Measurements from ENCODE around the gene MAPK8IP3. TPM values are rescaled to one million over a fixed set of nuclear protein-coding genes. Genes with fewer than 3 reads are reported as not detected.

Gene MAPK8IP3
- total and polyA plus RNA-seq, 12 donors: 12.1 to 430 (median 56.1) TPM

GRCh38 chr16:1772362-1772907 lies 66.4 kb downstream of the MAPK8IP3 start, which contains the start of gene EME2:
Gene EME2 (plus strand): TSS chr16:1772810. CDS start chr16:1773228, 418 bp downstream.
- no peaks in the 10 kb centered on the region for H3K9me3 ChIP-seq (replicated peaks in 1 of 3)
- peaks cover 0 to 40% of the 10 kb centered on the region in 2 donors for H3K36me3 ChIP-seq (replicated peaks in 1 of 2)
- TF ChIP-seq POLR2A (IDR thresholded peaks at IDR 0.05) (no peak), CTCF (IDR thresholded peaks at IDR 0.05) (no peak)
- DNase-seq: peak in 4 of 7 donors; percentile 44 to 70 (median 59)
- H3K4me3 ChIP-seq: peak within 1 kb of the TSS; percentile 11 to 99 (median 64)
- intact Hi-C loops (cut with DNase I): loop anchor here in 1 of 2 donors (5.0 kb wide), 1 partner anchor 55 kb away; the partner anchor contains the start of genes FAHD1 and HAGH
- WGBS, 4 donors: 0 to 3% (median 1%) methylated on average over 12 to 53 of the region's 53 CpGs
- H3K4me1 ChIP-seq (replicated peaks in 1 of 2): peaks cover 26 to 36% of the 10 kb centered on the region in 2 donors
- no peaks in the 10 kb centered on the region for H3K27me3 ChIP-seq
- H3K27ac ChIP-seq: peak within 1 kb of the TSS; percentile 79 to 93 (median 91)

DNA sequence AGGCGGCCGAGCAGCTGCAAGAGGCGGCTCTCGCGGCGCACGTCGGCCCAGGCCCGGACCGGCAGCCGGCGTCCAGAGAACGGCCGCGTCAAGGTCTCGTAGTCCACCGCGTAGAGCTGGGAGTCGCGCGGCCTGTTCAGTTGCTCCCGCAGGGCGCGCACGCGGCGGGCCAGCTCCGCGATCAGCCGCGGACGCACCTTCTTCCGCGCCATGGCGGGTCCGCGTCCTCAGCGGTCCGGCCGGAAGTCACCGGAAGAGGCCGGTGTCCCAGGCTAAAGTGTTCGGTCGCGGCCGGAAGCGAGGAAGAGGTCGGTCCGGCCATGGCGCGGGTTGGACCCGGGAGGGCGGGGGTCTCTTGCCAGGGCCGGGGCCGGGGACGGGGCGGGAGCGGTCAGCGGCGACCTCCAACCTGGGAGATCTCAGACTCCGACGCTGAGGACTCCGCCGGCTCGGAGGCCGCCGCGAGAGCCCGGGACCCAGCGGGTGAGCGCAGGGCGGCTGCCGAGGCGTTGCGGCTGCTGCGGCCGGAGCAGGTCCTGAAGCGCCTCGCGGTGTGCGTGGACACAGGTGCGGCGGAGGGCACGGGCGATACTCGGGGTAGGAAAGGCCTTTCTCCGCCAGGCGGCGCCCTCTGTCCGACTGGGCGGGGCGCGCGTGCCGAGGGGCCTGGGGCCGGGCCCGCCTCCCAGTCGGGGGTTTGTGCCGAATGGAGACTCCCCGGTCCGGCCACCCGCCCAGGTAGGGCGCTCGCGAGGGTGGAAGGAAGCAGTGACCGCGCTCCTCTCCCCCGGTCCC lies 67.1 kb downstream of the MAPK8IP3 start, which contains the start of gene MRPS34:
Gene MRPS34, minus strand, starts transcription at position 227 of the 795 bp plus-strand sequence. Its CDS starts 15 bp downstream, at position 212.
- Histone ChIP-seq H3K27me3 (no peaks in the 10 kb centered on the region), H3K27ac (peak within 1 kb of the TSS; percentile 79 to 93 (median 91)), H3K4me3 (peak within 1 kb of the TSS; percentile 11 to 99 (median 64)), H3K9me3 (replicated peaks in 1 of 3) (no peaks in the 10 kb centered on the region), H3K36me3 (replicated peaks in 1 of 2) (peaks cover 0 to 40% of the 10 kb centered on the region in 2 donors), H3K4me1 (replicated peaks in 1 of 2) (peaks cover 26 to 36% of the 10 kb centered on the region in 2 donors)
- intact Hi-C loops (cut with DNase I): loop anchor here in 1 of 2 donors (5.0 kb wide), 1 partner anchor 54 kb away; the partner anchor contains the start of genes FAHD1 and HAGH
- peak; percentile 56 for TF ChIP-seq POLR2A (IDR thresholded peaks at IDR 0.05)
- peak; percentile 53 to 86 (median 72) for TF ChIP-seq CTCF (IDR thresholded peaks at IDR 0.05)
- 0 to 1% (median 0%) methylated on average over 13 to 108 of the region's 108 CpGs; no CpG with 5 or more reads in 1 of the 4 donors for WGBS, 4 donors
- DNase-seq: peak; percentile 80 to 89 (median 84)

DNA sequence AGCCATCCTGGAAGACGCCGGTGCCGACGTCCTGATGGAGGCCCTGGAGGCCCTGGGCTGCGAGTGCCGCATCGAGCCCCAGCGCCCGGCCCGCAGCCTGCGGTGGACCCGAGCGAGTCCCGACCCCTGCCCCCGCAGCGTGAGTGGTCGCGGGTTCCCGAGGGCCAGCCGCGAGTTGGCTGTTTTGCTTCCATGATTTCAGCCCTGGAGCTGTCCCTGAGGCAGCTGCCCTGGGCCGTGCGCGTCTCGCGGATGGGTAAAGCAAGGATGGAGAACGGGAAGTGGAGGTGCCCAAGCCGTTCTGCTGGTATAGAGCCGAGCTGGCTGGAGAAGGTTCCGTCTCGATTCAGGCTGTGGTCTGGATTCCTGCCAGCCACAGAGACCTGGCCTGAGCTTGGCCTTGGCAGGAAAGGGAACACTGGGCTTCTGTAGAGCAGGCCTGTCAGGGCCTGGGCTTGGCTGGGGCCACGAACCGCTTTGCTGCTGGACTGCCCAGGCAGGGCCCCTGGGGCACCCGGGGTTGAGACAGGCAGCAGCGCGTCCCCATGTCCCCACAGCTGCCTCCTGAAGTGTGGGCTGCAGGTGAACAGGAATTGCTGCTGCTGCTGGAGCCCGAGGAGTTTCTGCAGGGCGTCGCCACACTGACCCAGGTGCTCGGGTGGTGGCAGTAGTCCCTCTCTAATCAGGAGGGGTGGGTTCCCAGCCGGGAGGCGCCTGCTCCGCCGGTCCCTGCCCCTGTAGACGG lies 67.9 kb downstream of the MAPK8IP3 start:
- no peak for TF ChIP-seq POLR2A (IDR thresholded peaks at IDR 0.05)
- TF ChIP-seq CTCF (IDR thresholded peaks at IDR 0.05): peak in 3 of 6 experiments; percentile 5 to 19 (median 17)
- Histone ChIP-seq H3K36me3 (replicated peaks in 1 of 2) (peaks cover 0 to 39% of the 10 kb centered on the region in 2 donors), H3K4me3 (peak overlapping the region; percentile 11 to 99 (median 64)), H3K27ac (peak overlapping the region; percentile 79 to 93 (median 91)), H3K27me3 (no peaks in the 10 kb centered on the region), H3K9me3 (replicated peaks in 1 of 3) (no peaks in the 10 kb centered on the region), H3K4me1 (replicated peaks in 1 of 2) (peaks cover 26 to 36% of the 10 kb centered on the region in 2 donors)
- DNase-seq: peak in 6 of 7 donors; percentile 52 to 86 (median 72)
- intact Hi-C loops (cut with DNase I): loop anchor here in 1 of 2 donors (5.0 kb wide), 1 partner anchor 53 kb away; the partner anchor contains the start of genes FAHD1 and HAGH
- 13 to 50% (median 26%) methylated on average over 5 to 45 of the region's 45 CpGs for WGBS, 4 donors

All from adrenal gland (tissue), 12 donors.